ENCODE data around the gene CDC27.
"Not testable (repeated sequence)": the region's sequence is repeated elsewhere in the genome, so short reads cannot be mapped to it uniquely, and the experiment has no call there.

GRCh38 chr17:47180988-47181387, 8.1 kb downstream of the CDC27 start:
- not testable (repeated sequence) for TF ChIP-seq CTCF (IDR thresholded peaks at IDR 0.05 in 4 of 5, conservative IDR thresholded peaks at IDR 0.05 in 1 of 5); POLR2A (IDR thresholded peaks at IDR 0.05)
